Activated CD8-positive, alpha-beta T cell treated with anti-CD3 and anti-CD28 coated beads for 36 hours (primary cell): ENCODE results near the gene CLHC1. TPM values are rescaled to one million over a fixed set of nuclear protein-coding genes. Genes with fewer than 3 reads are reported as not detected.
"Not testable (repeated sequence)": the region's sequence is repeated elsewhere in the genome, so short reads cannot be mapped to it uniquely, and the experiment has no call there.

Experiments
- ATAC-seq: fragments of 200-7000 bp; cut with Tn5 transposase; one replicate; pipeline ENCODE4 v1.10.0; 2021; ENCODE audit warnings: mild to moderate bottlenecking, moderate library complexity
- CTCF ChIA-PET: fragments of 350-600 bp; sonication (Branson Sonifier 250); formaldehyde crosslinking; loops from one replicate; lab custom pipeline; 2021; ENCODE audit warnings: antibody characterized with exemption; lab: Charles Lee
- POLR2A ChIA-PET: fragments of 350-600 bp; sonication (Branson Sonifier 250); formaldehyde crosslinking; loops from one replicate; lab custom pipeline; 2021; ENCODE audit warnings: antibody characterized with exemption; lab: Charles Lee
- DNase-seq: peaks from one replicate; pipeline ENCODE4 v3.0.0-alpha.2; 2020
- H3K27ac Mint-ChIP-seq: one replicate; pipeline ENCODE4 v1.8.0; 2021; ENCODE audit warnings: mild to moderate bottlenecking, mixed read lengths
- H3K27me3 Mint-ChIP-seq: one replicate; pipeline ENCODE4 v1.8.0; 2021; ENCODE audit warnings: mixed read lengths
- H3K36me3 Mint-ChIP-seq: one replicate; pipeline ENCODE4 v1.8.0; 2021; ENCODE audit warnings: low read depth, mixed read lengths
- H3K4me1 Mint-ChIP-seq: one replicate; pipeline ENCODE4 v1.8.0; 2021; ENCODE audit warnings: low read depth, mixed read lengths
- H3K4me3 Mint-ChIP-seq: one replicate; pipeline ENCODE4 v1.8.0; 2021; ENCODE audit warnings: mild to moderate bottlenecking, moderate library complexity, mixed read lengths
- H3K9me3 Mint-ChIP-seq: one replicate; pipeline ENCODE4 v1.8.0; 2021; ENCODE audit warnings: mixed read lengths
- intact Hi-C: fragments of 100-400 bp; cut with micrococcal nuclease; formaldehyde crosslinking; loops from one replicate; pipeline ENCODE4 v1.10.0; 2022
- total RNA-seq, 2 experiments: library from RNA; stranded (reverse); gene quantifications; one replicate each; pipeline ENCODE4 v1.2.3, GENCODE V29; 2021
- TF ChIP-seq, protein P1 (sequence below): fragments of 200-600 bp; IDR thresholded peaks from one replicate; pipeline ENCODE4 v1.8.0; 2022; ENCODE audit warnings: antibody characterized with exemption, mild to moderate bottlenecking

The CLHC1 gene
- total RNA-seq, 2 experiments from 2014 or later = 4.2 to 5.6 TPM

GRCh38 chr2:55204950-55205349, 27.1 kb downstream of the CLHC1 start:
- ATAC-seq = no peak
- Mint-ChIP-seq H3K27me3 (no peaks in the 10 kb centered on the region), H3K9me3 (peaks cover 4% of the 10 kb centered on the region), H3K27ac (no peak overlapping the region), H3K36me3 (peaks cover 26% of the 10 kb centered on the region), H3K4me3 (no peak overlapping the region), H3K4me1 (no peaks in the 10 kb centered on the region)
- ChIA-PET CTCF (no interaction called here), POLR2A (no interaction called here)
- intact Hi-C loops = no loop called here
- TF ChIP-seq, protein P1, sequence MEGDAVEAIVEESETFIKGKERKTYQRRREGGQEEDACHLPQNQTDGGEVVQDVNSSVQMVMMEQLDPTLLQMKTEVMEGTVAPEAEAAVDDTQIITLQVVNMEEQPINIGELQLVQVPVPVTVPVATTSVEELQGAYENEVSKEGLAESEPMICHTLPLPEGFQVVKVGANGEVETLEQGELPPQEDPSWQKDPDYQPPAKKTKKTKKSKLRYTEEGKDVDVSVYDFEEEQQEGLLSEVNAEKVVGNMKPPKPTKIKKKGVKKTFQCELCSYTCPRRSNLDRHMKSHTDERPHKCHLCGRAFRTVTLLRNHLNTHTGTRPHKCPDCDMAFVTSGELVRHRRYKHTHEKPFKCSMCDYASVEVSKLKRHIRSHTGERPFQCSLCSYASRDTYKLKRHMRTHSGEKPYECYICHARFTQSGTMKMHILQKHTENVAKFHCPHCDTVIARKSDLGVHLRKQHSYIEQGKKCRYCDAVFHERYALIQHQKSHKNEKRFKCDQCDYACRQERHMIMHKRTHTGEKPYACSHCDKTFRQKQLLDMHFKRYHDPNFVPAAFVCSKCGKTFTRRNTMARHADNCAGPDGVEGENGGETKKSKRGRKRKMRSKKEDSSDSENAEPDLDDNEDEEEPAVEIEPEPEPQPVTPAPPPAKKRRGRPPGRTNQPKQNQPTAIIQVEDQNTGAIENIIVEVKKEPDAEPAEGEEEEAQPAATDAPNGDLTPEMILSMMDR = no peak
- no peak for DNase-seq

DNA sequence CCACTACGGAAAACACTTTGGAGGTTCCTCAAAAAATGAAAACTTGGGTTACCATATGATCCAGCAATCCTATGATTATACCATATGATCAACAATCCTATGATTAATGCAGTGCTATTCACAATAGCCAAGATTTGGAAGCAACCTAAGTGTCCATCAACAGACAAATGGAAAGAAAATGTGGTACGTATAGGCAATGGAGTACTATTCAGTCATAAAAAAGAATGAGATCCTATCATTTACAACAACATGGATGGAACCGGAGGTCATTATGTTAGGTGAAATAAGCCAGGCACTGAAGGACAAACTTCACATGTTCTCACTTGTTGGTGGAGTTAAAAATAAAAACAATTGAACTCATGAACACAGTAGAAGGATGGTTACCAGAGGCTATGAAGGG, 27.6 kb downstream of the CLHC1 start:
- no peak overlapping the region for H3K4me3 Mint-ChIP-seq
- no peaks in the 10 kb centered on the region for H3K27me3 Mint-ChIP-seq
- DNase-seq = no peak
- ChIA-PET POLR2A (interaction anchor here (0.9 kb wide), 1 partner anchor 14 kb away, joined by 3 read pairs; no protein-coding TSS in a partner anchor), CTCF (interaction anchor here (0.6 kb wide), 1 partner anchor 408 kb away, joined by 3 read pairs; no protein-coding TSS in a partner anchor)
- H3K9me3 Mint-ChIP-seq = peaks cover 4% of the 10 kb centered on the region
- TF ChIP-seq, protein P1 = no peak
- H3K4me1 Mint-ChIP-seq = no peaks in the 10 kb centered on the region
- intact Hi-C loops = no loop called here
- H3K27ac Mint-ChIP-seq = no peak overlapping the region
- ATAC-seq = no peak
- H3K36me3 Mint-ChIP-seq = peaks cover 29% of the 10 kb centered on the region

- Mint-ChIP-seq H3K27ac (no peak overlapping the region), H3K36me3 (peaks cover 54% of the 10 kb centered on the region), H3K4me3 (no peak overlapping the region), H3K9me3 (peaks cover 4% of the 10 kb centered on the region), H3K4me1 (no peaks in the 10 kb centered on the region), H3K27me3 (no peaks in the 10 kb centered on the region)
- ChIA-PET POLR2A (no interaction called here), CTCF (no interaction called here)
- no peak for ATAC-seq
- intact Hi-C loops = no loop called here
- no peak for DNase-seq
- TF ChIP-seq, protein P1 = no peak
Observed at GRCh38 chr2:55200416-55200815, 31.7 kb downstream of the CLHC1 start.

GRCh38 chr2:55196526-55196925, 35.6 kb downstream of the CLHC1 start:
- ChIA-PET CTCF (no interaction called here), POLR2A (interaction anchor here (0.6 kb wide), 1 partner anchor 662 kb away, joined by 3 read pairs; no protein-coding TSS in a partner anchor)
- peaks cover 45% of the 10 kb centered on the region for H3K36me3 Mint-ChIP-seq

GRCh38 chr2:55191888-55192287, 40.2 kb downstream of the CLHC1 start:
- H3K4me3 Mint-ChIP-seq, DNase-seq, ATAC-seq, H3K27ac Mint-ChIP-seq, H3K4me1 Mint-ChIP-seq, H3K9me3 Mint-ChIP-seq, H3K27me3 Mint-ChIP-seq, intact Hi-C loops: not testable (repeated sequence)
- CTCF ChIA-PET = interaction anchor here (1.5 kb wide), 1 partner anchor 18 kb away, joined by 4 read pairs; no protein-coding TSS in a partner anchor
- H3K36me3 Mint-ChIP-seq = peaks cover 24% of the 10 kb centered on the region
- POLR2A ChIA-PET = interaction anchor here (0.6 kb wide), 1 partner anchor 12 kb away, joined by 3 read pairs; no protein-coding TSS in a partner anchor

More at GRCh38 chr2:55196526-55196925, 35.6 kb downstream of the CLHC1 start:
- intact Hi-C loops = no loop called here
- Mint-ChIP-seq H3K27ac (no peak overlapping the region), H3K27me3 (no peaks in the 10 kb centered on the region), H3K9me3 (peaks cover 2% of the 10 kb centered on the region), H3K4me1 (no peaks in the 10 kb centered on the region), H3K4me3 (no peak overlapping the region)
- TF ChIP-seq, protein P1 = no peak
- ATAC-seq (no peak), DNase-seq (no peak)

DNA sequence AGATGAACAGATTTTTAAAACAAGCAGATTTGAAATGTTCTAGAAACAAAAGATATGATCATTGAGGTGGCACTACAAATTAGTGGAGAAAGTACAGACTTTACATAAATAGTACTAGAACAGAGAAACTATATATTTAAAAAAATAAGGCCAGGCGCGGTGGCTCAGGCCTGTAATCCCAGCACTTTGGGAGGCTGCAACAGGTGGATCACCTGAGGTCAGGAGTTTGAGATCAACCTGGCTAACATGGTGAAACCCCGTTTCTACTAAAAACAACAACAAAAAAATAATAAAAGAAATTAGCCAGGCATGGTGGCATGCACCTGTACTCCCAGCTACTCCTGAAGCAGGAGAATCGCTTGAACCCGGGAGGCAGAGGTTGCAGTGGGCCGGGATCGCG, 45.3 kb downstream of the CLHC1 start:
- H3K27me3 Mint-ChIP-seq, H3K27ac Mint-ChIP-seq, H3K4me1 Mint-ChIP-seq, H3K9me3 Mint-ChIP-seq, intact Hi-C loops, H3K4me3 Mint-ChIP-seq, DNase-seq, ATAC-seq: not testable (repeated sequence)
- POLR2A ChIA-PET = interaction anchor here (0.7 kb wide), 1 partner anchor 493 kb away, joined by 3 read pairs; no protein-coding TSS in a partner anchor
- peaks cover 13% of the 10 kb centered on the region for H3K36me3 Mint-ChIP-seq
- CTCF ChIA-PET = interaction anchor here (1.4 kb wide), 1 partner anchor 15 kb away, joined by 3 read pairs; no protein-coding TSS in a partner anchor
